ENCODE measurements around the gene ABCC1.
"Not testable (repeated sequence)": the region's sequence is repeated elsewhere in the genome, so short reads cannot be mapped to it uniquely, and the experiment has no call there.

The ABCC1 gene

DNA sequence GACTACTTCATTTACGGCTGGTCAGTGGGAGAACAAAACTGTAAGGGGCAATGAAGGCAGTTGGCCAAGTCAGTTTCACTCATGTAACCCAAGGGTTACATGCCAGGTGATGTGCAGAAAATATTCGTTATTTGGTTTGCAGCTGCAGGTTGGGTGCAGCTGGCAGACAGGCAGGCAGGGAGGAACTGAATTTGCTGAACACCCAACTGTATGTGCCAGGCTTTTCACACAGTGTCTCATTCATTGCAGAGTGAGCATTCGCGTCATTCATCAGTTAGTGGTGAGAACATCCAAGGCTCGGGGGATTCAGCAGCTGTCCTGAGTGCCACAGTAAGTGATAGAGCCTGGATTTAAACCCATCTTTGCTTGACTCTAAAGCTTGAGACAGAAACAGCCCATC is 214.2 kb downstream of the ABCC1 start:
- no peak for DNase-seq

GRCh38 chr16:16164243-16164642 is 214.8 kb downstream of the ABCC1 start:
- no peak for DNase-seq

DNA sequence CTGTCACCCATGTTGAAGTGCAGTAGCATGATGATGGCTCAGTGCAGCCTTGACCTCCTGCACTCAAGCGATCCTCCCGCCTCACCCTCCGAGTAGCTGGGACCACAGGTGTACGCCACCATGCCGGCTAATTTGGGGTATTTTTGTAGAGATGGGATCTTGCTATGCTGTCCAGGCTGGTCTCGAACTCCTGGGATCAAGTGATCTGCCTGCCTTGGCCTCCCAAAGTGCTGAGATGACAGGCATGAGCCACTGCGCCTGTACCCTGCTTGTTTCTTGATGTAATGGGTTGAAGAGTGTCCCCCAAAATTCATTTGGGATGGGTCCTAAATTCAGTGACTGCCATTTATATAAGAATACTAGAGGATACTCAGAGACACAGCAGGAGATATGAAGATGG is 216.7 kb downstream of the ABCC1 start:
- no peak for DNase-seq

- no peak for DNase-seq
These were observed 217.5 kb downstream of the ABCC1 start for GRCh38 chr16:16166949-16167348.

- no peak for DNase-seq
These were observed 218.5 kb downstream of the ABCC1 start for GRCh38 chr16:16167927-16168326.

DNA sequence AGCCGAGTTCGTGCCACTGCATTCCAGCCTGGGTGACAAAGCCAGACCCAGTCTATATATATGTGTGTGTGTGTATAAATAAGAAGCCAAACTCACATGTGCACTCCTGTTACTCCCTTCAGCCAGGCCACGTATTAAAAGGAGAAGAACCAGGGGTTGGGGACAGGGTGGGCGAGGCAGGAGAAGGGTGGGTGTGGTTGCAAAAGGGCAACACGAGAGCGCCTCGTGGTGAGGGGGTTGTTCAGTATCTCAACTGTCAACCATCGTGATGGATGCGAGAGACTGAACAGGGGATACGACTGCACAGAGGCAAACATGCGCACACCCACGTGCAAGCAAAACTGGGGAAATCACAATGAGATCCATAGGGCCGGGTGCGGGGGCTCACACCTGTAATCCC is 219.0 kb downstream of the ABCC1 start:
- no peak for DNase-seq

GRCh38 chr16:16169615-16170014 is 220.2 kb downstream of the ABCC1 start:
- DNase-seq = no peak

- DNase-seq = no peak
These were observed 222.0 kb downstream of the ABCC1 start for GRCh38 chr16:16171332-16171919.

GRCh38 chr16:16172991-16173390 is 223.6 kb downstream of the ABCC1 start:
- no peak for DNase-seq

- no peak for DNase-seq
These were observed 225.9 kb downstream of the ABCC1 start for GRCh38 chr16:16175296-16175695.

DNA sequence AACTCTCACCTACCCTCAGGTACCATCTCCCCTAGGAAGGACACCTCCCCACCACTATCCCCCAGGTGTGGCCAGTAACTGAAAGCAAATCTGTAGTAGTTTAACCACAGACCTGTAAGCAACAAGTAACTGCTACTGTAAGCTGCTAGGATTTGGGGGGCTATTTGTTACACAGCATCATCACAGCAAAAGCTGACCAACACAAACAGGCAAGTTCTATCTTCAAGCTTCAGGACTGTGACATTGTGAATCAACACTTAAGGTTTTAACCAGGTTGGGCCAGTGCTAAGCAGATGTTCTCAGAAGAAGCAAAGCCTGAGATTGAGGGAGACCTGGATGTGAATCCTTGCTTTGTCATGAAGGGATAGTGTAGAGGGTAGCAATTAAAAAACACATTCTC is 226.9 kb downstream of the ABCC1 start:
- DNase-seq = no peak

DNA sequence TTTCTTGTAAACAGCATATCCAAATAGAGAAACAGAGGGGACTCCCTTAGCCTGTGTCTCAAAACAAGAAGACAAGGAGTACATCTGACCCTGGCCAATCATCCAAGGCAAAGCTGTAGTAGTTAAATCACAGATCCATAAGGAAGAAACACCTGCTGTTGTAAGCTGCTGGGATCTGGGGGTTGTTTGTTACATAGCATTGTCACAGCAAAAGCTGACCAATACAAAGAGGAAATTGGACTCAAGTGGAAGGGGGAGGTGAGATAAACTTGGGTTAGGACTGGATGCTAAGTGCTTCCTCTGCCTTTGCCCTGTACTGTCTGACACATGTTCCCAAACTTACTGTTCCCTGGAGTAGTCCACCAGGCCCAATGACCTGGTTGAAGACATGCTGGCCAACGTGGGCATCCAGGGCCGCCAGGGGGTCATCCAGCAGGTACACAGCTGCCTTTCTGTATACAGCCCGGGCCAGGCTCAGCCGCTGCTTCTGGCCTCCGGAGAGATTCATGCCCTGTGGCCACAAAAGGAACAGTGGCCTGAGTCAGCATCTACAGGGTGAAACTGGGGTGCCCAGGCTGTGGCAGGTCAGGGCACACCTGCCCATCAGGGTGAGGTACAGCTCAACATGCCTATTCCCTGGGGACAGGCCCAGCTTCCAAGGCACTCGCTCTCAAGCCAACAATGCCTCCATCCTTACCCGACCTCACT is 229.2 kb downstream of the ABCC1 start:
- no peak for DNase-seq

GRCh38 chr16:16181748-16182147 is 232.3 kb downstream of the ABCC1 start:
- not testable (repeated sequence) for DNase-seq

- no peak for DNase-seq
These were observed 233.5 kb downstream of the ABCC1 start for GRCh38 chr16:16182918-16183317.

GRCh38 chr16:16183562-16183961 is 234.1 kb downstream of the ABCC1 start:
- no peak for DNase-seq

DNA sequence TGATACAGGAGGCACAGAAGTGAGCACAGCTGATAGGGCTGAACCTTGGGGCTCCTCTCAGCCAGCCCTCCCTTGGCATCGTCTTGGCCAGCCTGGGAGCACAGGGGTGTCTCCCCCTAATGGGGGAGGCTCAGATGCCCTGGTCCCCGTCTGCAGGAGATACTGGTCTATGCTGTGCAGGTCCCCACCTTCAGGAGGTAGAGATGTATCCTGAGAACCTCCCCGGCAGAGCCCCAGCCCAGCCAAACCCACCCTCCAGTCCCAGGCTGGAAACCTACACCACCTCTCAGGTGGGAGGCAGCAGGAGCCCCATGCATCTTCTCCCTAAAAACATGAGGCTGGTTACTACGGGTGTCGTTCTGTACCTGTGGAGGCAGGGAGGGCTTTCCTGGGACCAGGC is 235.2 kb downstream of the ABCC1 start:
- DNase-seq = no peak

DNA sequence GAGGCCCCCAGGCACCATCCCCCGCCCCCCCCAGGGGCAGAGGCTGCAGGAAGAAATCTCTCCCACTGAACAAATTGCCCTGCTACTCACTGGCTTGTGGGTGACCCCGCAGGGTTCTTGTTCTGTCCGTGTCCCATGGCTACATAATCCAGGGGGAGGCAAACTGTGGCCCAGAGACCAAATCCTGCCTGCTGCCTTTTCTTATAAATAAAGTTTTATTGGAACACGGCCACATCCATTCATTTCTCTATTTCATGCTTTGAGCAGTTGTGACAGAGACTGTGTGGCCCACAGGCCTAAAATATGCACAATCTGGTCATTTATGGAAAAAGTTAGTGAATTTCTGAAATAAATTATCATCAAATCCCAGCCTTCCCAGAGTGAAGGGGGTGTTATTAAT is 235.7 kb downstream of the ABCC1 start:
- DNase-seq = no peak

- no peak for DNase-seq
These were observed 237.4 kb downstream of the ABCC1 start for GRCh38 chr16:16186820-16187219.

DNA sequence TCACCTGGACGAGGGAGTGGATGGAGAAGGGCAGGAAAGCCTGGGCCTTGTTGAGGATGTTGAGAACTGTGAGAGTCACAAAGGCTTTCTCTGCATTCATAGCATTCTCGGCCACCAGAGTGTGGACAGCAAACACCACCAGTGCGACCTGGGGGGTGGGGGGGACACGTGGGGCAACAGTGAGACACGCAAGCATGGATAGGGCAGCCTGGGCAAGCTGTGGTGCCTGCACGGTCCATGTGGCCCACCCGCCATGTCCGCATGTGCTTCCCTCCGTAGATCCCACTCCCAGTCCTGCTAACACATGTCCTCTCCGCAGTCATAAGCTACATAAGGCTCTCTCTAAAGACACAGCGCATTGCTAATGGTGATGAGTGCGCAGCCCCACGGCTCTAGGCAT is 239.4 kb downstream of the ABCC1 start:
- no peak for DNase-seq

DNA sequence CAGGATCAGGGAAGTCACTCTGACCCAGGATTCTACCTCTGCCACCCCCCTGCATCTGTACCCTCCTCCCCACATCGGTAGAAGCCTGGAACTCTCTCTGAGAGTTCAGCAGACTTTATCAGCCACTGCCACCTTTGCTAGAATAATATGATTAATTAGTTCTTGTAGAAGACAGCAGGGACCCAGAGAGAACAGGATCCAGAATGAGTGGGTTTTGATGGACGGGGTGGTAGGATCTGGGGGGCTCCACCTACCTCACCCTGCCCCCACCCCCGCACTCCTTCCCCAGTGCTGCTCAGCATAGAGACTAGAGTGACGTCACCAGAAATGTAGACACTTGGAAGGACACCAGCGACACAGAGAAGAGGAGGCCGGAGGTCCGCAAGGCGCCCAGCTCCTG is 240.4 kb downstream of the ABCC1 start:
- no peak for DNase-seq

DNA sequence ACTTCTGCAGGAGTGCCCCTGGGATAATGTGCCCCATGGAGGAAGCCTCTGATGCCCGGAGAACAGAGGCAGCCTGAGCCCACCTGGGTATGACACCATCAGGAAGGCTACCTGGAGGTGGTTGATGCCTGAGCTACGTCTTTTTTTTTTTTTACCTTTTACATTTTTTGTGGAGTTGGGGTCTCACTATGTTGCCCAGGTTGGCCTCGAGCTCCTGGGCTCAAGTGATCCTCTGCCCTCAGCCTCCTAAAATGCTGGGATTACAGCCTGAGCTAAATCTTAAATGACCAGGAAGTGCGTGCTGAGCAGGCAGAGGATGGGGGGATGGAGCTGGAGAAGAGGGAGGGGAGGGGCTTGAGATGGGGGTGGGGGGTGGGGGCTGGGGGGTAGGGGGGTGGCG is 241.1 kb downstream of the ABCC1 start:
- no peak for DNase-seq

DNA sequence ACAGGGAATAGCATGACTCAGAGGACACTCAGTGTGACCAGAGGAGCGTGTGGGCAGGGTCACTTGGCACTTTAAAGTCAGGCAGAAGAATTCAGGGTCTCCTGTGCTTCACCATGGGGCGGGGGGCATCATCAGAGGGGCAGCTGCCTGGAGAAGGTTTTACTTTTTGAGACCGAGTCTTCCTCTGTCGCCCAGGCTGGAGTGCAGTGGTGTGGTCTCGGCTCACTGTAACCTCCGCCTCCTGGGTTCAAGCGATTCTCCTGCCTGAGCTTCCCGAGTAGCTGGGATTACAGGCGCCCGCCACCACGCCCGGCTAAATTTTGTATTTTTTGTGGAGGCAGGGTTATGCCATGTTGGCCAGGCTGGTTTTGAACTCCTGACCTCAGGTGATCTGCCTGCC is 241.6 kb downstream of the ABCC1 start:
- not testable (repeated sequence) for DNase-seq

DNA sequence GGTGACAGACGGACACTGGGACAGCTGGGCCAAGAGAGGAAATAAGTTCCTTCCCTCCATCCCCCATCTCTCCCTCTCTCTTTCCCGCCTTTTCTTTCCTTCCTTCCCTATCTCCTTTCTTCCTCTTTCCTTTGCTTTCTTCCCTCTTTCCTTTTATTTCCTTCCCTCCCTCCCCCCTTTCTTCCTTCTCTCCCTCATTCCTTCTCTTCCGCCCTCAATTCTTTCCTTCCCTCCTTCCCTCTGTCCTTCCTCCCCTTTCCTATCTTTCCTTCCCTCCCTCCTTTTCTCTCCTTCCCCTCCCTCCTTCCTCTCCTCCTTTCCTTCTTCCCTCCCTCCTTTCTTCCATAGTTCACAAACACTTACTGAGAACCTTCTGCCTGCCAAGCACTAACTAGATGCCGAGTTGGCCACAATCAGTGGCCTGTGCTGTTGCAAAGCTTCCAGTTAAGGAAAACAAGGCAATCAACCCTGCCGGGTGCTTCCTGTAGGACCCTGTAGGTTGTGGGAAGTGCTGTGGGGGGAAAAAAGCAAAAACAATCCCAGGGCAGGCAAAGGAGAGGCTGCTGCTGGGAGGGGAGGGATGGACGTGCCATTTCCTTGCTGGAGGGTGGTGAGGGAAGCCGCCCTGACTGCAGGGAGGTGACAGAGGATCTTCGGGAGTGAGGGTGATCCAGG is 242.2 kb downstream of the ABCC1 start:
- no peak for DNase-seq

Measured in amniotic stem cell (primary cell).